Activated CD4-positive, CD25-positive, alpha-beta regulatory T cell treated with anti-CD3 and anti-CD28 coated beads, Interleukin-2, amount 50 U/mL, for 24 hours (primary cell): Measurements from ENCODE around the gene RNF180.
"Not testable (repeated sequence)": the region's sequence is repeated elsewhere in the genome, so short reads cannot be mapped to it uniquely, and the experiment has no call there.

Experiments
- ATAC-seq, 2 donors: fragments of 150-1000 bp; cut with Tn5 transposase; one replicate each; pipeline ENCODE4 v1.10.0; 2021; ENCODE audit warnings: mild to moderate bottlenecking in 1 of 2, moderate library complexity in 1 of 2

RNF180 gene

GRCh38 chr5:64180661-64181343 is 15.2 kb downstream of the RNF180 start:
- no peak for ATAC-seq

GRCh38 chr5:64181440-64181839 is 15.8 kb downstream of the RNF180 start:
- ATAC-seq = no peak

- no peak for ATAC-seq
These were observed 18.3 kb downstream of the RNF180 start for GRCh38 chr5:64183956-64184355.

- no peak for ATAC-seq
These were observed 19.2 kb downstream of the RNF180 start for GRCh38 chr5:64184832-64185231.

GRCh38 chr5:64188776-64189175 is 23.1 kb downstream of the RNF180 start:
- ATAC-seq = no peak

- ATAC-seq = no peak
These were observed 25.1 kb downstream of the RNF180 start for GRCh38 chr5:64190562-64191306.

- ATAC-seq = no peak
These were observed 30.3 kb downstream of the RNF180 start for GRCh38 chr5:64195981-64196380.

GRCh38 chr5:64199425-64199824 is 33.8 kb downstream of the RNF180 start:
- ATAC-seq = no peak

- ATAC-seq = no peak
These were observed 36.4 kb downstream of the RNF180 start for GRCh38 chr5:64201996-64202395.

GRCh38 chr5:64206653-64207052 is 41.0 kb downstream of the RNF180 start:
- no peak for ATAC-seq

- ATAC-seq = no peak
These were observed 42.3 kb downstream of the RNF180 start for GRCh38 chr5:64207978-64208377.

- no peak for ATAC-seq
These were observed 43.7 kb downstream of the RNF180 start for GRCh38 chr5:64209353-64209752.

- no peak for ATAC-seq
These were observed 45.2 kb downstream of the RNF180 start for GRCh38 chr5:64210866-64211265.

GRCh38 chr5:64213011-64213410 is 47.4 kb downstream of the RNF180 start:
- no peak for ATAC-seq

- ATAC-seq = no peak
These were observed 47.9 kb downstream of the RNF180 start for GRCh38 chr5:64213531-64213930.

GRCh38 chr5:64214132-64214531 is 48.5 kb downstream of the RNF180 start:
- ATAC-seq = no peak

GRCh38 chr5:64221911-64222310 is 56.3 kb downstream of the RNF180 start:
- ATAC-seq = no peak

GRCh38 chr5:64225286-64225981 is 59.8 kb downstream of the RNF180 start:
- not testable (repeated sequence) for ATAC-seq

GRCh38 chr5:64227131-64227537 is 61.5 kb downstream of the RNF180 start:
- ATAC-seq = not testable (repeated sequence)

- ATAC-seq = no peak
These were observed 63.6 kb downstream of the RNF180 start for GRCh38 chr5:64229163-64229774.

GRCh38 chr5:64260756-64261155 is 95.1 kb downstream of the RNF180 start:
- ATAC-seq = no peak

- ATAC-seq = no peak
These were observed 103.5 kb downstream of the RNF180 start for GRCh38 chr5:64269164-64269563.

- no peak for ATAC-seq
These were observed 107.6 kb downstream of the RNF180 start for GRCh38 chr5:64273276-64273675.
